Mesothelial cell of epicardium (in vitro differentiated cells): ENCODE data around the gene GRHL1. TPM values are rescaled to one million over a fixed set of nuclear protein-coding genes. Genes with fewer than 3 reads are reported as not detected.

Source experiments
- DNase-seq, 2 experiments: peaks; one replicate each; pipeline ENCODE4 v3.0.0; 2021; ENCODE audit warnings: low spot score in 2 of 2; ENCODE audit not compliant: unreplicated experiment in 2 of 2
- H3K27ac Mint-ChIP-seq: 2 replicates; pipeline ENCODE4 v1.8.0; 2021; ENCODE audit warnings: mixed read lengths
- H3K27me3 Mint-ChIP-seq: 2 replicates; pipeline ENCODE4 v1.8.0; 2021; ENCODE audit warnings: low read depth, mixed read lengths
- H3K36me3 Mint-ChIP-seq: 2 replicates; pipeline ENCODE4 v1.8.0; 2021; ENCODE audit warnings: mixed read lengths
- H3K4me1 Mint-ChIP-seq: 2 replicates; pipeline ENCODE4 v1.8.0; 2021; ENCODE audit warnings: mixed read lengths
- H3K4me3 Mint-ChIP-seq: 2 replicates; pipeline ENCODE4 v1.8.0; 2021; ENCODE audit warnings: mild to moderate bottlenecking, moderate library complexity, mixed read lengths
- H3K9me3 Mint-ChIP-seq: 2 replicates; pipeline ENCODE4 v1.8.0; 2021; ENCODE audit warnings: mixed read lengths
- total RNA-seq: library from RNA; stranded (reverse); gene quantifications from 3 replicates; pipeline ENCODE4 v1.2.1, GENCODE V29; 2021
- TF ChIP-seq, protein P1 (sequence below): fragments of 200-600 bp; sonication (generic); IDR thresholded peaks from one replicate; pipeline ENCODE4 v1.5.0; 2021; ENCODE audit warnings: antibody characterized with exemption; ENCODE audit not compliant: unreplicated experiment

The GRHL1 gene
- total RNA-seq, 1 donor from 2014 or later = 8.2 TPM

DNA sequence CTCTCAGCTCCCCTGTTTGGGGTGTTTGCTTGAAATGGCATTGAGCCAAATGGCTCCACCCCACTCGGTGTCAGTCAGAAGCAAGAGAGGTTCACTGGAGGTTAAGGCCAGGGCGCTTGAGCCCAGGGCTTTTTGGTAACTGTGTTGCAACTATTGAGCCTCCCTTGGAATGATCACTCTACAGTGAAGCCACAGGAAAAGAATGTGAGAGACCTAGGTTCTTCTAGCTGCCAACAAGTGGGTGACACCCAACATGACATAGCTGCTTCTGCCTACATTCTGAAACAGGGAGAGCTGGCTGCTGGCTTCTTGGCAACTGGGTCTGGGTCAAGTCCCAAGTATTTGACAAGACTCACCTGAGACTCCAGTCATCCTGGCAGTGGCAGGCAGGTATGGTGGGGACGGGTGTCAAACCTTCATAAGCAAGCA lies 7.1 kb upstream of the GRHL1 start:
- Mint-ChIP-seq H3K4me1 (peaks cover 36% of the 10 kb centered on the region), H3K27me3 (peaks cover 18% of the 10 kb centered on the region), H3K36me3 (no peaks in the 10 kb centered on the region), H3K27ac (no peak overlapping the region), H3K9me3 (no peaks in the 10 kb centered on the region), H3K4me3 (no peak overlapping the region)
- TF ChIP-seq, protein P1, sequence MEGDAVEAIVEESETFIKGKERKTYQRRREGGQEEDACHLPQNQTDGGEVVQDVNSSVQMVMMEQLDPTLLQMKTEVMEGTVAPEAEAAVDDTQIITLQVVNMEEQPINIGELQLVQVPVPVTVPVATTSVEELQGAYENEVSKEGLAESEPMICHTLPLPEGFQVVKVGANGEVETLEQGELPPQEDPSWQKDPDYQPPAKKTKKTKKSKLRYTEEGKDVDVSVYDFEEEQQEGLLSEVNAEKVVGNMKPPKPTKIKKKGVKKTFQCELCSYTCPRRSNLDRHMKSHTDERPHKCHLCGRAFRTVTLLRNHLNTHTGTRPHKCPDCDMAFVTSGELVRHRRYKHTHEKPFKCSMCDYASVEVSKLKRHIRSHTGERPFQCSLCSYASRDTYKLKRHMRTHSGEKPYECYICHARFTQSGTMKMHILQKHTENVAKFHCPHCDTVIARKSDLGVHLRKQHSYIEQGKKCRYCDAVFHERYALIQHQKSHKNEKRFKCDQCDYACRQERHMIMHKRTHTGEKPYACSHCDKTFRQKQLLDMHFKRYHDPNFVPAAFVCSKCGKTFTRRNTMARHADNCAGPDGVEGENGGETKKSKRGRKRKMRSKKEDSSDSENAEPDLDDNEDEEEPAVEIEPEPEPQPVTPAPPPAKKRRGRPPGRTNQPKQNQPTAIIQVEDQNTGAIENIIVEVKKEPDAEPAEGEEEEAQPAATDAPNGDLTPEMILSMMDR = no peak
- no peak for DNase-seq

DNA sequence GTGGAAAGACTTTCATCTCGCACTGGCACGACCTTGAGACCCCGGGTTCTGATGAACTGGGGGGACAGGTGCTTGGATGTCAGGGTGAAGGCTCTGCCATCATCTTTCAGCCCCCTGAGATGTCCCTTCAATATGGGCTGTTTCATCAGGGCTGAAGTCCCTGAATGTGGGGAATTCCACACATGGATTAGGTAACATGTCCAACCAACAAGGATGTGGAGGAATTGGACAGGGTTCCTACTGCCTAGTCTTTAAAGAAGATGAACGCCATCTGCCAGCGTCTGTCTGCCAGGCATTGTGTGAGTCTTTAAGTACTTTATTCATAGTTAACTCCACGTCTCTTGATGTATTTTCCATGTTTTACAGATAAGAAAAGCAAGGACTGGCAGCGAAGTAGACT lies 5.9 kb upstream of the GRHL1 start:
- H3K4me1 Mint-ChIP-seq = peaks cover 25% of the 10 kb centered on the region
- no peaks in the 10 kb centered on the region for H3K36me3 Mint-ChIP-seq
- H3K27me3 Mint-ChIP-seq = peaks cover 28% of the 10 kb centered on the region
- no peak overlapping the region for H3K4me3 Mint-ChIP-seq
- H3K27ac Mint-ChIP-seq = no peak overlapping the region
- H3K9me3 Mint-ChIP-seq = no peaks in the 10 kb centered on the region
- TF ChIP-seq, protein P1 = no peak
- DNase-seq = no peak

DNA sequence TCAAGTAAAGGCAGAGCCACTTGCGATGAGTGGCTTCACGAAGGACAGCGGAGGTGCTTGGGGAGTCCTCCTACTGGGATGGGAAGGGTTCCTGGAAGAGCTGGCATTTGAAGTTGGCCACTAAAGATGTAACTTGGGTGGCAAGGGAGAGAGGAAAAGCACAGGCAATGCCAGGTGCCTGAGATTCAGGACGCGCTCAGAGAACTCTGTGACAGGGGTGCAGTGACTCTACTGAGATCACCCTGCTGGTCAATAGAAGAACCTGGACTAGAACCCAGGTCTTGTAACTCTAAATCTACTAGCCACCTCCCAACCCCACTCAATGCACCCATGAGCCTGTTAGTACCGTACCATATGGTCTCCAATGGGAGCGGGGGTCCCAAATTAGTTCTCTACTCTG lies 5.4 kb upstream of the GRHL1 start:
- no peak overlapping the region for H3K4me3 Mint-ChIP-seq
- no peak for DNase-seq
- no peaks in the 10 kb centered on the region for H3K36me3 Mint-ChIP-seq
- no peak overlapping the region for H3K27ac Mint-ChIP-seq
- peaks cover 20% of the 10 kb centered on the region for H3K4me1 Mint-ChIP-seq
- peaks cover 28% of the 10 kb centered on the region for H3K27me3 Mint-ChIP-seq
- no peaks in the 10 kb centered on the region for H3K9me3 Mint-ChIP-seq
- TF ChIP-seq, protein P1 = no peak

DNA sequence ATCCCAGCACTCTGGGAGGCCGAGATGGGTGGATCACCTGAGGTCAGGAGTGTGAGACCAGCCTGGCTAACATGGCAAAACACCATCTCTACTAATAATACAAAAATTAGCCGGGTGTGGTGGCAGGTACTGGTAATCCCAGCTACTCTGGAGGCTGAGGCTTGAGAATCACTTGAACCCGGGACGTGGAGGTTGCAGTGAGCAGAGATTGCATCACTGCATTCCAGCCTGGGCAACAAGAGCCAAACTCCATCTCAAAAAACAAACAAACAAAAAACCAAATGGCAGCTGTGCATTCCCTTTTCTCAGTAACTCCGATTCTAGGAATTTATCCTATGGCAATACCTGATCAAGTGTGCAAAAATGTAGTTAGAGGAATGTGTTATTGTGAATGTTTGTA lies 4.7 kb upstream of the GRHL1 start:
- no peaks in the 10 kb centered on the region for H3K36me3 Mint-ChIP-seq
- H3K9me3 Mint-ChIP-seq = no peaks in the 10 kb centered on the region
- H3K27me3 Mint-ChIP-seq = peaks cover 30% of the 10 kb centered on the region
- no peak for DNase-seq
- no peak overlapping the region for H3K4me3 Mint-ChIP-seq
- TF ChIP-seq, protein P1 = no peak
- H3K27ac Mint-ChIP-seq = no peak overlapping the region
- H3K4me1 Mint-ChIP-seq = peaks cover 13% of the 10 kb centered on the region

DNA sequence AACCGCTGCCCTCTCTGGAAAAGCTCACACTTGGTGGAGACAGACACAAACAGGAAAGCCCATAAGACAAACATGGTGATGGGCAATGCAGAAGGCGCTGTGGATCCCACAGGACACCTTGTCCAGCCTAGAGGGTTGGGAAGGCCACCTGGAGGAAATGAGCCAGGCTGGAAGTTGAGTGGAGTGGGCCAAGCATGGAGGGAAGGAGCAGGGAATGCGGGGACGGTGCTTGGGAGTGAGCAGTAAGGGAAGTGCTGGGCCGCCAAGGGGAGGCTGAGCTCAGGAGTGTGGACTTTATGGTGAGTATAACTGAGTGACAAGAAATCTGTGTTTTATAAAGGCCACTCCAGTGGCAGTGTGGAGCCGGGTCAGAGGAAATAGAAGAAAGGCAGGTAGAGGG lies 2.8 kb upstream of the GRHL1 start:
- peaks cover 17% of the 10 kb centered on the region for H3K4me1 Mint-ChIP-seq
- peak overlapping the region; percentile 26 for H3K4me3 Mint-ChIP-seq
- no peaks in the 10 kb centered on the region for H3K36me3 Mint-ChIP-seq
- TF ChIP-seq, protein P1 = no peak
- no peaks in the 10 kb centered on the region for H3K9me3 Mint-ChIP-seq
- peaks cover 45% of the 10 kb centered on the region for H3K27me3 Mint-ChIP-seq
- no peak for DNase-seq
- no peak overlapping the region for H3K27ac Mint-ChIP-seq
